AG09319 (cell line): ENCODE results near the gene URGCP.
"Not testable (repeated sequence)": the region's sequence is repeated elsewhere in the genome, so short reads cannot be mapped to it uniquely, and the experiment has no call there.

ENCODE experiments used
- DNase-seq: peaks from one replicate; pipeline ENCODE4 v3.0.0-alpha.2; 2010; ENCODE audit warnings: low read depth; ENCODE audit errors: extremely low read depth
- TF ChIP-seq, protein P1 (sequence below): IDR thresholded peaks from 2 replicates; pipeline ENCODE4 v1.5.1; 2011; ENCODE audit warnings: low read depth, mild to moderate bottlenecking, inconsistent platforms, low read length, moderate library complexity

Gene URGCP

DNA sequence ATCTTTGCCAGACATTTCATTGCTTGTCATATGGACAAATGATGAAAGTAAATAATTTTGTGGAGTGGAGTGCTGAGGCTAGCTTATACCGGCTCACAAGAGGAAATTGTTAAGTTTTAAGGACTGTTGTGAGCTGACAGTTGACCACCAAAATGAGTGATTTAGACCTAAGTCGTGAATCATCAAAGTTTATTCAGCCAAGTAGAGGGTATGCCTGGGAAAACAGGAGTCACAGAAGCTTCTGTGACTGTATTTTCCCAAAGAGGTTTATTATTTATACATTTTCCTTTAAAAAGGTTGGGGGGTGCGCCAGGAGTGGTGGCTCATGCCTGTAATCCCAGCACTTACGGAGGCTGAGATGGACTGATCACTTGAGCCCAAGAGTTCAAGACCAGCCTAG lies 58.9 kb downstream of the URGCP start:
- DNase-seq = no peak
- TF ChIP-seq, protein P1, sequence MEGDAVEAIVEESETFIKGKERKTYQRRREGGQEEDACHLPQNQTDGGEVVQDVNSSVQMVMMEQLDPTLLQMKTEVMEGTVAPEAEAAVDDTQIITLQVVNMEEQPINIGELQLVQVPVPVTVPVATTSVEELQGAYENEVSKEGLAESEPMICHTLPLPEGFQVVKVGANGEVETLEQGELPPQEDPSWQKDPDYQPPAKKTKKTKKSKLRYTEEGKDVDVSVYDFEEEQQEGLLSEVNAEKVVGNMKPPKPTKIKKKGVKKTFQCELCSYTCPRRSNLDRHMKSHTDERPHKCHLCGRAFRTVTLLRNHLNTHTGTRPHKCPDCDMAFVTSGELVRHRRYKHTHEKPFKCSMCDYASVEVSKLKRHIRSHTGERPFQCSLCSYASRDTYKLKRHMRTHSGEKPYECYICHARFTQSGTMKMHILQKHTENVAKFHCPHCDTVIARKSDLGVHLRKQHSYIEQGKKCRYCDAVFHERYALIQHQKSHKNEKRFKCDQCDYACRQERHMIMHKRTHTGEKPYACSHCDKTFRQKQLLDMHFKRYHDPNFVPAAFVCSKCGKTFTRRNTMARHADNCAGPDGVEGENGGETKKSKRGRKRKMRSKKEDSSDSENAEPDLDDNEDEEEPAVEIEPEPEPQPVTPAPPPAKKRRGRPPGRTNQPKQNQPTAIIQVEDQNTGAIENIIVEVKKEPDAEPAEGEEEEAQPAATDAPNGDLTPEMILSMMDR = no peak

DNA sequence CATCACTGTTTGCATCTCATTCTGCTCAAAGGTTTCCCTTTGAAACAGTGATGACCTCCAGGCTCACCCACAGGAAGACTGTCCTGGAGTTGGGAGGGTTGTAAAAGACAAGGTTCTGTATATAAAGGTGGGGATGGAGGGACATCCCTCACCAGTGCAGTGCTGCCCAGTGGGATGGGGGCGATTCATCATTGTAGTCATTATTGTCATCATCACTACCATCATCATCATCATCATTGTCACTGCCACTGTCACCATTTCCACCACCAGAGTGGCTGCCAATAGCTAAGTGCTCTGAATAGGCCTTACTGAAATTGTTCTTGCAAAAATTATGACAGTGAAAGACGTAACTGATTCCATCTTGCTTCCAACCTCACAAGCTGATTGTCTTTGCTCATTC lies 61.7 kb downstream of the URGCP start:
- no peak for DNase-seq
- TF ChIP-seq, protein P1 = no peak

DNA sequence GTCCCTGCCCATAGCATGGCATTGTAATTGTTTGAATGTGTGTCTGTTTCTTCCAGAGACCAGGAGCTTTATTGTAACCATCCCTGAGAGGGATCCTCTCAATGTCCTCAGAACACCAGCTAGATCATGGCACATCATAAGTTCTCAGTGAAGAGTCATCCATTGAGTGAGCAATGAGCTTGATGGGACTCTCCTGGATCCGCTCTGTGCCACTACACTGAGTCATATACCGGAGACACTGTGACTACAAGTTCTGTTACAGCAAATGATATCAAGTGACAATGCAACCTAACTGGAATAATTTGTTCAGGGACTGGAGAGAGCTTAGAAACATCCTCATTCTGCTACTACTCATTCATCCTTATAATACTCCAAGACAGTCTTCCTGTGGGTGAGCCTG lies 62.1 kb downstream of the URGCP start:
- TF ChIP-seq, protein P1 = no peak
- DNase-seq = no peak

DNA sequence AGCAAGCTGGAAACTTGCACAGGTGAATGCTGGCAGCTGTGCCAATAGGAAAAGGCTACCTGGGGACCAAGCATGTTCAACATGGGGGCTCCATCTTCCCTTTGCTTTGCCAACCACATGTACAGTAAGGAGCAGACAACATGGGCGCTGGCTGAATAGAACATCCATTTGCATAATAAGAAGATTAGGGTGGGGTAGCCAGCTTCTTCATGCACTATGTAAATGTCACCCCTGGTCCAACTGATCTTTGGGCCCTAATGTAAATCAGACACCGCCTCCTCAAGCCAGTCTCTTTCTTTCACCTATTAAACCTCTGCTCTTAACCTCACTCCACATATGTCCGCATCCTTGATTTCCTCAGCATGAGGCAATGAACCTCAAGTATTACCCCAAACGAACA lies 63.1 kb downstream of the URGCP start:
- TF ChIP-seq, protein P1 = no peak
- no peak for DNase-seq

DNA sequence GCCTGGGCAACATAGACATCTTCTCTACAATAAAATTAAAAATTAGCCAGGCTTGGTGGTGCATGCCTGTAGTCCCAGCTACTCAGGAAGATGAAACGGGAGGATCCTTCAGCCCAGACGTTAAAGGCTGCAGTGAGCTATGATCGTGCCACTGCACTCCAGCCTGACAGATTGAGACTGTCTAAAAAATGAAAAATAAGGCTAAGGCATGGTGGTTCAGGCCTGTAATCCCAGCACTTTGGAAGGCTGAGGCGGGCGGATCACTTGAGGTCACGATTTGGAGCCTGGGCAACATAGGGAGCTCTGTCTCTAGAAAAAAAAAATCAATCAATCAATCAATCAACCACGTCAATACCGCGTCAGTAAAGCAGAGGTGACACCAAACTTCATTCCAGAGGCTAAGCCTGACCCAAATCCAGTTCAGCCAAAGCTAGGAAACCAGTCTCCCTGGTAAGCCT lies 68.2 kb downstream of the URGCP start:
- TF ChIP-seq, protein P1 = no peak
- no peak for DNase-seq

DNA sequence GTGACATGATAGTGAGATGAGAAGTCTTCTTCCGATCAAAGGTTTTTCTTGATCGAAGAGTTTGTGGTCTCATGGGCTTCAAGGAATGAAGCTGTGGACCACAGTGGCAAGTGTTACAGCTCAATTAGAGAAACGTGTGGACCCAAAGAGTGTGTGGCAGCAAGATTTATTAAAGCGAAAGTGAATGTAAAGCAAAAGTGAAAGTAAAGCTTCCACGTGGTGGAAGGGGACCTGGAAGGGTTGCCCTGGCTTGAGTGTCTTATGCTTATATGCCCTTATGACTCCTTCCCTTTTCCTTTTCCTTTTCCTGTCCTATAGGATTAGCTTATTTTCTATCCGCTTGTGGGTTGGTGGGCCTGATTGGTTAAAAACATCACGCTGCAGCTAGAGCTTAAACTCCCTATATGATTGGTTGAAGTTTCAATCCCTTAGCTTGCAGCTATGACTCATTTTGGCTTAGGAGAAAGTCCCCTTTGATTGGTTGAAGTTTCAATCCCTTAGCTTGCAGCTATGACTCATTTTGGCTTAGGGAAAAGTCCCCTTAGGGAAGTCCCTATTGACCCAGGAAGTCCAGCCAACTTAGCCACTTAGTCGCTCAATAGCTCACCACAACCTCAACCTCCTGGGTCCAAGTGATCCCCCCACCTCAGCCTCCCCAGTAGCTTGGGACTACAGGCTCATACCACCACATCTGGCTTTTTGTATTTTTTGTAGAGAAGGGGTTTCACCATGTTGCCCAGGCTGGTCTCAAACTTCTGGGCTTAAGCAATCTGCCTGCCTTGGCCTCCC lies 71.7 kb downstream of the URGCP start:
- DNase-seq = no peak

DNA sequence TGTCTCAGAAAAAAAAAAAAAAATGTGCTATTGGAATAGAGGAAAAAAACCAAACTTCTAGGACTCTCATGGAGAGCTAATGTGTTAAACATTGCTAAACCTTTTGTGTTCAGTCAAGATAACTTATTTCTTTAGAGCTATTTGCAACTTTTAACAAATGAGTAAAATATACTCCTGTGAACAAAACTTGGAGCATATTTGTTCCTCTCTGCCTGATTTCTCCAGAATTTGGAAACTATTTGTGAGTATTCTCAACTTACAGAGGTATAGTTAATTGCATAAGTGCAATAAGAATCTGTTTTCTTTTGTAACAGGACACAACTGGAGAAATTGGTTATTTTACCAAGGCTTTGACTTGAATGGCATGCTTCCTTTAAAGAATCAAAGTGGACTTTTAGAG lies 75.5 kb downstream of the URGCP start:
- DNase-seq = not testable (repeated sequence)

More for the DNA sequence above, 71.7 kb downstream of the URGCP start:
- TF ChIP-seq, protein P1 = no peak
